CD4-positive, alpha-beta T cell treated with Interleukin-1 beta for 1 hour (primary cell): ENCODE measurements around the gene ELMO1.

ENCODE experiments used
- DNase-seq, 2 donors: peaks; one replicate each; pipeline ENCODE4 v3.0.0-alpha.2; 2020 to 2022

The ELMO1 gene

GRCh38 chr7:37112218-37112617, 336.4 kb downstream of the ELMO1 start:
- DNase-seq: no peak

- DNase-seq: no peak
Observed at GRCh38 chr7:37111459-37111858, 337.2 kb downstream of the ELMO1 start.

GRCh38 chr7:37110660-37111424, 337.8 kb downstream of the ELMO1 start:
- DNase-seq: no peak

GRCh38 chr7:37109843-37110242, 338.8 kb downstream of the ELMO1 start:
- DNase-seq: no peak

GRCh38 chr7:37109016-37109683, 339.5 kb downstream of the ELMO1 start:
- no peak for DNase-seq

- no peak for DNase-seq
Observed at GRCh38 chr7:37108615-37109014, 340.0 kb downstream of the ELMO1 start.

- no peak for DNase-seq
Observed at GRCh38 chr7:37107047-37107750, 341.5 kb downstream of the ELMO1 start.

GRCh38 chr7:37105762-37106161, 342.9 kb downstream of the ELMO1 start:
- DNase-seq: no peak

GRCh38 chr7:37104822-37105518, 343.7 kb downstream of the ELMO1 start:
- DNase-seq: no peak

- no peak for DNase-seq
Observed at GRCh38 chr7:37102518-37103137, 346.0 kb downstream of the ELMO1 start.

GRCh38 chr7:37100735-37101331, 347.8 kb downstream of the ELMO1 start:
- DNase-seq: no peak

GRCh38 chr7:37098762-37099161, 349.9 kb downstream of the ELMO1 start:
- no peak for DNase-seq

GRCh38 chr7:37097983-37098382, 350.7 kb downstream of the ELMO1 start:
- no peak for DNase-seq

- DNase-seq: no peak
Observed at GRCh38 chr7:37097276-37097675, 351.4 kb downstream of the ELMO1 start.

- no peak for DNase-seq
Observed at GRCh38 chr7:37096341-37096740, 352.3 kb downstream of the ELMO1 start.

- DNase-seq: no peak
Observed at GRCh38 chr7:37095122-37095521, 353.5 kb downstream of the ELMO1 start.

- DNase-seq: no peak
Observed at GRCh38 chr7:37093257-37093656, 355.4 kb downstream of the ELMO1 start.

GRCh38 chr7:37092548-37092947, 356.1 kb downstream of the ELMO1 start:
- DNase-seq: peak; percentile 3 to 50

- DNase-seq: no peak
Observed at GRCh38 chr7:37089972-37090371, 358.7 kb downstream of the ELMO1 start.

GRCh38 chr7:37085600-37085999, 363.1 kb downstream of the ELMO1 start:
- DNase-seq: no peak

- no peak for DNase-seq
Observed at GRCh38 chr7:37084303-37084702, 364.4 kb downstream of the ELMO1 start.
